GM12891 (cell line): Measurements from ENCODE around the gene ATAD2B.

ENCODE experiments used
- POLR2A ChIP-seq: IDR thresholded peaks from 2 replicates; pipeline ENCODE4 v1.6.1; 2011; ENCODE audit warnings: low read depth, low read length, control low read depth
- POLR2AphosphoS5 ChIP-seq: IDR thresholded peaks from 2 replicates; pipeline ENCODE4 v1.6.1; 2011; ENCODE audit warnings: low read depth, low read length, control low read depth
- POU2F2 ChIP-seq: IDR thresholded peaks from 2 replicates; pipeline ENCODE4 v1.6.1; 2011; ENCODE audit warnings: low read depth, mild to moderate bottlenecking, control low read depth, low read length, moderate library complexity
- TAF1 ChIP-seq: IDR thresholded peaks from 2 replicates; pipeline ENCODE4 v1.6.1; 2011; ENCODE audit warnings: low read depth, low read length, control low read depth

GRCh38 chr2:23782126-23782525, 144.8 kb downstream of the ATAD2B start:
- TF ChIP-seq POLR2A = no peak
- TF ChIP-seq POLR2AphosphoS5 = no peak
- no peak for TF ChIP-seq TAF1
- no peak for TF ChIP-seq POU2F2
